Duodenal mucosa (tissue), 2 donors: Measurements from ENCODE around the gene MAP4K4.
A peak's percentile ranks its signal among the peaks of the same experiment; 100 is the strongest.
"Not testable (repeated sequence)": the region's sequence is repeated elsewhere in the genome, so short reads cannot be mapped to it uniquely, and the experiment has no call there.

ENCODE experiments used
- H3K27ac ChIP-seq: one replicate; pipeline ENCODE4 v1.7.0; 2013; ENCODE audit warnings: low read depth, low read length
- H3K27me3 ChIP-seq, 2 donors: one replicate each; pipeline ENCODE4 v1.7.0; 2013; ENCODE audit warnings: low read length in 2 of 2, control low read depth in 1 of 2; ENCODE audit not compliant: insufficient read depth in 2 of 2, control insufficient read depth in 1 of 2
- H3K36me3 ChIP-seq, 2 donors: one replicate each; pipeline ENCODE4 v1.7.0; 2013; ENCODE audit warnings: low read length in 2 of 2, control low read depth in 1 of 2; ENCODE audit not compliant: insufficient read depth in 2 of 2, control insufficient read depth in 1 of 2
- H3K4me1 ChIP-seq, 2 donors: one replicate each; pipeline ENCODE4 v1.7.0; 2013; ENCODE audit warnings: low read length in 2 of 2, control low read depth in 1 of 2; ENCODE audit not compliant: insufficient read depth in 2 of 2, control insufficient read depth in 1 of 2
- H3K4me3 ChIP-seq, 2 donors: one replicate each; pipeline ENCODE4 v1.7.0; 2013; ENCODE audit warnings: low read length in 2 of 2, low read depth in 1 of 2
- H3K9ac ChIP-seq, 2 donors: one replicate each; pipeline ENCODE4 v1.7.0; 2013; ENCODE audit warnings: low read length in 2 of 2, low read depth in 1 of 2
- H3K9me3 ChIP-seq, 2 donors: one replicate each; pipeline ENCODE4 v1.7.0; 2013; ENCODE audit warnings: low read length in 2 of 2, control low read depth in 1 of 2; ENCODE audit not compliant: control insufficient read depth in 1 of 2

The MAP4K4 gene

DNA sequence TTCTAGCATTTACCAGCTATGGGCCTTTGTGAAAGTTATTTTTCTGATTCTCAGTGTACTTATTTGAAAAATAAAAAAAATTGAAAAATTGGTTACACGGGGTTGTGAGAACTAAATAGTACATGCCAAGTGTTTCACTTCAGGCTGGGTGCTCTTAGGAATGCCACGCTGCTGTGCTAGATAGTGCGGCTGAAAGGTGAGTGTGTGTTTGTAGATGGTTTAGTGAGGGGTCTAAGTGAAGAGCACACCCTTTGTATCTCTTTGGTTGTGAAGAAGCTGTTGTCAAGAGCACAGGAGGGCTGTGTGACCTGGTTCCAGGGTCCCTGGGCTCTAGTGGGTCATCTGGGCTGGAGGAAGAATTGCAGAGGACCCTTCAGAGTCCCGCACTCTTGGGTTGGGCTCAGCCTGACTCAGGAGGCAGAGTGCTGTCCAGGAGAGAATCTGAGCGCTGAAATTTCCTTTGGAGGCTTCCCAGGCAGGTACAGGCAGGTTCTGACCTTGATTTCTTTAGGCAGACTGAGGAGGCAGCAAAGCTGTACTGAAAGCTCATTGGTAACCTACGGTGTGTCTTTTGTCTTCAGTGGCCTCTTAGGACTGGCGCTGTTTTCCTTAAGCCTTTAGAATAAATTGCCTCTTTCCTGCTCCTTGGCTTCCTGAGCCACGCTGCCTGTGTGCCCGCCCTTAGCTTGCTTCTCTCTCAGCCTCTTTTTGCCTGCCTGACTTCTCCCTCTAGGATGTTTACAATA is 44.4 kb downstream of the MAP4K4 start:
- Histone ChIP-seq H3K27ac (no peak overlapping the region), H3K4me1 (peaks cover 13 to 22% of the 10 kb centered on the region in 2 donors), H3K9ac (peak overlapping the region in 1 of 2 donors; percentile 7), H3K9me3 (no peaks in the 10 kb centered on the region), H3K36me3 (no peaks in the 10 kb centered on the region), H3K27me3 (no peaks in the 10 kb centered on the region), H3K4me3 (no peak overlapping the region)

DNA sequence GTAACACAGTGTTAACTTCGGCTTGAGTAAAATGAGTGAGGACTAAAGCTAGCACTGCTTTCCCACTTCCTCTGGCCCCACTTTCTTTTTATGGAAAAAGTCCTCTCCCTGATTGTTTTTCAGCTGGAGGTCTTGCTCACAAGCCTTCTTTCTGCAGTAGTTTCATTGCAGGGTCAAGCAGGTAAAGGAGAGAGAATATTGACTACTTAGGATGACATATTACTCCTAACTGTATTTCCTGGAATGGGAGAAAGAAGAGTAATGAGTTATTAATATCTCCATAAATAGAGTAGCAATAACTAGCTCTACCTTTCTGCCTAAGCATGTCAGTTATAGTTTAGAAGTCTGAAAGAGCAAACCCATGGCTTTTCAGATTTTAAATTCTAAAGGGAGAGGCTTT is 45.0 kb downstream of the MAP4K4 start:
- no peaks in the 10 kb centered on the region for H3K36me3 ChIP-seq
- no peak overlapping the region for H3K4me3 ChIP-seq
- no peaks in the 10 kb centered on the region for H3K9me3 ChIP-seq
- no peak overlapping the region for H3K27ac ChIP-seq
- H3K27me3 ChIP-seq, result no peaks in the 10 kb centered on the region
- H3K9ac ChIP-seq, result peak overlapping the region in 1 of 2 donors; percentile 7
- peaks cover 9 to 24% of the 10 kb centered on the region in 2 donors for H3K4me1 ChIP-seq

DNA sequence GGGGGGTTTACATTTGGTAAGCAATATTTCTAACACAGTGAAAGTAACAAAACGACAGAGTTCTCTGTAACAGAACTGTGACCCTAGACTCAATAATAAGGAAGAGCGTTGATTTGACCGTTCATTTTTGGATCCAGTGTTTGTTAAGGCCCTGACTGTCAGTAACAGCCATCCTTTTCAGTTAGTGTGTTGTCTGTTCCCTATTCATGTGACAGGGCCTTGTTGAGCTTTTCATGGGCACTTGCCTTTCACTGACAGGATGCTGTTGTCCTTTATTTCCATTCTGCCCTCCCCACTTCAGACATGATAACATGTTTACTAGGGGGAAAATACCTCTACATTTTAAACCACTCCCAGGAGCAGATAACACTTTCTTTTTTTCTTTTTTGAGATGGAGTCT is 45.8 kb downstream of the MAP4K4 start:
- no peak overlapping the region for H3K4me3 ChIP-seq
- peaks cover 6 to 24% of the 10 kb centered on the region in 2 donors for H3K4me1 ChIP-seq
- H3K9me3 ChIP-seq, result no peaks in the 10 kb centered on the region
- H3K27ac ChIP-seq, result no peak overlapping the region
- H3K9ac ChIP-seq, result no peak overlapping the region
- H3K27me3 ChIP-seq, result no peaks in the 10 kb centered on the region
- H3K36me3 ChIP-seq, result no peaks in the 10 kb centered on the region

DNA sequence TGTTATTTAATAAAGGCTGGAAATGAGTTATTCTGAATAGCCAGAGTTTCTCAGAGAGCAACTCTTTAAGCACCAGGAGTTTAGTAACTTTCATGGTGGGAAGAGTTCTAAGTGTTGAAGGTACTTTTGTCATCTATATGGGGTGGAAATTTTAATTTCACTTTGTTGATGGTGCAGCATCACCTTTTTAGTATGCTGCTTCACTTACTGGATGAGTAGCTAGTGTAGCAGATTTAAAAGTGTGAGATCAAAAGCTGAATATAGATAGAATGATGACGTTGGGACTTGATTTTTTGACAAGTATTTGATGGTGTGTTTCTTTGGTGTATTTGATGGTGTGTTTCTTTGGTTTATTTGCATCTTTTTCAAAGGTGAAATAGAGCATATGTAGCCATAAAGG is 47.3 kb downstream of the MAP4K4 start:
- H3K36me3 ChIP-seq, result no peaks in the 10 kb centered on the region
- no peaks in the 10 kb centered on the region for H3K27me3 ChIP-seq
- H3K4me3 ChIP-seq, result no peak overlapping the region
- H3K9me3 ChIP-seq, result no peaks in the 10 kb centered on the region
- H3K4me1 ChIP-seq, result peaks cover 6 to 23% of the 10 kb centered on the region in 2 donors
- H3K9ac ChIP-seq, result no peak overlapping the region
- H3K27ac ChIP-seq, result no peak overlapping the region

DNA sequence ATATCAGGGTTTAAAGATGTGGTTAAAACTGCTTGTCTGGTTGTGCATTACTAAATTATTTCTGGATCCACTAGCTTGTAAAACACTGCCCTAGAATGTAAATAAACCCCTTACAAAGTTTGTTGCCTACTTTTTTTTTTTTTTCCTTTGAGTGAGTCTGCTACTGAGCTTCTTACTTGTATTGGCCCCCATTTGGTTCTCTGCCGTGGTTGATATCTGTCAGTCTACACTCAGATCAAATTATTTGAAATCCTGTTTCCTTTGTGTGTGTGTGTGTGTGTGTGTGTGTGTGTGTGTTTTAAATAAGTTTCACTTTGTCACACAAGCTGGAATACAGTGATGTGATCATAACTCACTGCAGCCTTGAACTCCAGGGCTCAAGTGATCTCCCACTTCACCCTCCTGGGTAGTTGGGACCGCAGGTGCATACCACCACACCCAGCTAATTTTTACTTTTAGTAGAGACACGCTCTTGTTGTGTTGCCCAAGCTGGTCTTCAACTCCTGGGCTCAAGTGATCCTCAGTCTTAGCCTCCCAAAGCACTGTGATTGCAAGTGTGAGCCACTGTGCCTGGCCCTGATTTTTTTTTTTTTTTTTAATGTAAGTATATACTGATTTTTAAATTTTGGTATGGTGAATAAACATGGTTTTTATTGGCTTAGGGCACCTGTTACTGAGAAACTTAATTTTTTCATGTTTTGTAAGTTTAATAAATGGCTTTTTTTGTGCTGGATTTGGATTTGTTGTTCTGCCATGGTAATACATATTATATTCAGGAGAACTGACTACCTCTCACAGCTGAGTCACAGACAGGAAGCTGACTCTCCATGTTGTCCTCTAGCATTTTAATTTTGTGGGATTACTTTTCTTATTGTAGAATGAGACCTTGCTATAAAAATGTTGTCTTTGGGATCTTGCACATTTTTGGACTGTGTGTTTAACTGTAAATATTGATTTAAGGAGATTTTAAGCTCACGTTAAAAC is 48.5 kb downstream of the MAP4K4 start:
- Histone ChIP-seq H3K27ac (no peak overlapping the region), H3K36me3 (no peaks in the 10 kb centered on the region), H3K4me3 (no peak overlapping the region), H3K27me3 (no peaks in the 10 kb centered on the region), H3K9ac (no peak overlapping the region), H3K9me3 (no peaks in the 10 kb centered on the region), H3K4me1 (peaks cover 6 to 23% of the 10 kb centered on the region in 2 donors)

DNA sequence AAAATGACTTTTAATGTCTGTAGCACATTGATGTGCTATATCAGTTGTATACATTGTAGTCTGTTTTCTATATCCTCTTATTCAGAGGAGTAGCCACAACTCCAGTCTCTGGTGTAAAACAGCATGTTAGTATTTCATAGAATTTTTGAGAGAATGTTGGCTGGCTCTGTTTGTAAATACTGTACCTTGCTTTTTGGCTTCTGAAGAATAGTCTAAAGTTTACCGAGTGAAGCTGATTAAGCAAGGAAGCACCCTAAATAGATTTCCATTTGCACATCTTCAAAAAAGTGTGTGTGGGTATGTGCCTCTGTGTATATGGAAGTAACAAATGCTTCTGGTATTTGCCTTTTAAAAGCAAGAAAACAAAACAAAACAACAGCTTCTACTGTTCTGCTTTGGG is 50.5 kb downstream of the MAP4K4 start:
- Histone ChIP-seq H3K9me3 (no peaks in the 10 kb centered on the region), H3K9ac (no peak overlapping the region), H3K36me3 (no peaks in the 10 kb centered on the region), H3K27ac (no peak overlapping the region), H3K4me1 (peaks cover 0 to 32% of the 10 kb centered on the region in 2 donors), H3K4me3 (no peak overlapping the region), H3K27me3 (no peaks in the 10 kb centered on the region)

DNA sequence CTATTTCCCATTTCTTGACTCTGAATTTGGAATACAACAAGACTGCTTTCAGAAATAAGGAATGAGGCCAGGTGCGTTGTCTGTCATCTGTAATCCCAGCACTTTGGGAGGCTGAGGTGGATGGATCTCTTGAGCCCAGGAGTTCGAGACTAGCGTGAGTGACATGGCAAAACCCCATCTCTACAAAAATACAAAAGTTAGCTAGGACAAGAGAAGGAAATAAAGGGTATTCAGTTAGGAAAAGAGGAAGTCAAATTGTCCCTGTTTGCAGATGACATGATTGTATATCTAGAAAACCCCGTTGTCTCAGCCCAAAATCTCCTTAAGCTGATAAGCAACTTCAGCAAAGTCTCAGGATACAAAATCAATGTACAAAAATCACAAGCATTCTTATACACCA is 51.0 kb downstream of the MAP4K4 start:
- H3K4me1 ChIP-seq, result peaks cover 0 to 36% of the 10 kb centered on the region in 2 donors
- not testable (repeated sequence) for H3K9me3 ChIP-seq, H3K9ac ChIP-seq

DNA sequence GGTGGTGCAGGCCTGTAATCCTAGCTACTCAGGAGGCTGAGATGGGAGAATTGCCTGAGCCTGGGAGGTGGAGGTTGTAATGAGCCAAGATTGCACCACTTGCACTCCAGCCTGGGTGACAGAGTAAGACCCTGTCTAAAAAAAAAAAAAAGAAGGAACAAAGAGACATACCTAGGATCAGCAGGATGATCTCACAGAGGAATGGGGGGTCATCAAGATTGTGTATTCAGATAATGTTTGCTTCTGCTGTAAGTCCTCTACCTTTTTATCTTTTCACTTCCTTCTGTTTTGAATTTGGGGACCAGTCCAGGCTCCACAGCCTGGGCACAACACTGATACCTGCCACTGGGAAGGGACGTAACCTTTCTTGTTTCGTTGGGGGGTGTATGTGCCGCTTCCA is 53.2 kb downstream of the MAP4K4 start:
- H3K4me3 ChIP-seq, result no peak overlapping the region
- H3K4me1 ChIP-seq, result peaks cover 0 to 43% of the 10 kb centered on the region in 2 donors
- no peaks in the 10 kb centered on the region for H3K27me3 ChIP-seq
- no peaks in the 10 kb centered on the region for H3K9me3 ChIP-seq
- H3K36me3 ChIP-seq, result no peaks in the 10 kb centered on the region
- no peak overlapping the region for H3K9ac ChIP-seq
- no peak overlapping the region for H3K27ac ChIP-seq

More for the DNA sequence above, 51.0 kb downstream of the MAP4K4 start:
- H3K4me3 ChIP-seq, H3K27me3 ChIP-seq, H3K27ac ChIP-seq, H3K36me3 ChIP-seq: not testable (repeated sequence)

DNA sequence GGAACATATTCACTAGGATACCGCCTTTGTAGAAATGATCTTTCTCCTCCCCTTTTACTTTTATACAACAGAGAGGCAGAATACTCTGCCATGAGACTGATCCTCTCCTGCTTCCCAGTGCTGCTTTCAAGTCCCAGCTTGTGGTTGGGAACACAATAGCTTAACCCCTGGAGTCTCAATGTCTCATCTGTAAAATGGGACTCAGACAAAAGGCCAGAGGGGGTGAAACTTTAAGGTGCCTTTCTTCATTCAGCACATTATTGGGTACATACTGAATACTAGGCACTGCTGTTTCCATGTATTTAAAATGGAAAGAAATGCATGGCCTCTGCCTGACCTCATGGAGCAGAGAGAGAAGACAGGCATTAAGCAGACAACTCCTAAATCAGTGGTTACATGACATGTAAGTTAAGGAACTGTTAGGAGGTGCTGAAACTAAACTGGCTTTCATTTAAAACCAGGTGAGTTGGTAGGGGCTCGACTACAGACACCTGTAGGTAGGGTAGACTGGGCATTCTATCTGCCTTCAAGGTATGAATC is 53.8 kb downstream of the MAP4K4 start:
- Histone ChIP-seq H3K27me3 (no peaks in the 10 kb centered on the region), H3K4me1 (peaks cover 0 to 43% of the 10 kb centered on the region in 2 donors), H3K9ac (no peak overlapping the region), H3K36me3 (no peaks in the 10 kb centered on the region), H3K4me3 (no peak overlapping the region), H3K27ac (no peak overlapping the region), H3K9me3 (no peaks in the 10 kb centered on the region)
